ENCODE measurements around the gene OR4D1.

GRCh38 chr17:58112970-58113631 is 35.1 kb upstream of the OR4D1 start:
- TF ChIP-seq POLR2A (IDR thresholded peaks at IDR 0.05; ENCODE audit: low read depth, low read length) (no peak), POLR2AphosphoS5 (IDR thresholded peaks at IDR 0.05; ENCODE audit: low read depth, low read length) (no peak), TAF1 (IDR thresholded peaks at IDR 0.05; ENCODE audit: borderline replicate concordance, low read depth, low read length) (no peak)
